RPMI7951 (cell line): ENCODE measurements around the gene HMGXB4. TPM values are rescaled to one million over a fixed set of nuclear protein-coding genes. Genes with fewer than 3 reads are reported as not detected.

Experiments
- DNase-seq: peaks from one replicate; pipeline ENCODE4 v3.0.0-alpha.2; 2012; ENCODE audit warnings: low read depth
- total RNA-seq: library from RNA; depleted of rRNA; stranded (reverse); fragments of >200 nt; shearing (Covaris generic); gene quantifications from 2 replicates; pipeline ENCODE4 v1.2.3, GENCODE V29; 2014

HMGXB4 gene
- total RNA-seq, 1 experiment from 2014 or later = 16.7 TPM

DNA sequence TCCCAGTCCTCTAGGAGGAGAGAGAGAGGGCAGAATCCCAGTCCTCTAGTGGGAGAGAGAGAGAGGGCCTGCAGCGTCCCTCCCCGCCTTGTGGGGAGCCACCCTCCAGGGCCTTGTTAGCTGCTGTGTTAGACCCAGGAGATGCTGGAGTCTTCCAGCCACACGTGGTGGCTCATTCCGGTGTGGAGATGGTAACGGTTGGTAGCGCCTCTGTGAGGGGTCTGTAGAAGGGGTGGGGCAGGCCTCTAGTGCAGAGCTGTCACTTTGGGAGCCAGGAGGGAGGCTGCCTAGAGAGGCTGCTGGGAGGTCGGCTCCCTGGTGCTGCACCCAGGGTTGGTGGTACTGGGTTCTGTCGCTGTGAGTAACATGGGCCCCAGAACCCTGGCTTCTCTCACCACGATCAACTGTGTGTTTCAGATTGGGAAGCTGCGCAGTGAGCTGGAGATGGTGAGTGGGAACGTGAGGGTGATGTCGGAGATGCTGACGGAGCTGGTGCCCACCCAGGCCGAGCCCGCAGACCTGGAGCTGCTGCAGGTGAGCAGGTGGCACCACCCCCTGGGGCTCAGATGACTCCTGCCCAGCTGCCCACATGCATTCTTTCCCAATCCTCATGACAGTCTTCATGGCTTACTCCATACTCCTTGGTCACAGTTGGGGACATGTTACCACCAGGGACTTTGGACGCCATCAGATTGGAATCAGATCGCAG, 69.7 kb downstream of the HMGXB4 start:
- DNase-seq = no peak

DNA sequence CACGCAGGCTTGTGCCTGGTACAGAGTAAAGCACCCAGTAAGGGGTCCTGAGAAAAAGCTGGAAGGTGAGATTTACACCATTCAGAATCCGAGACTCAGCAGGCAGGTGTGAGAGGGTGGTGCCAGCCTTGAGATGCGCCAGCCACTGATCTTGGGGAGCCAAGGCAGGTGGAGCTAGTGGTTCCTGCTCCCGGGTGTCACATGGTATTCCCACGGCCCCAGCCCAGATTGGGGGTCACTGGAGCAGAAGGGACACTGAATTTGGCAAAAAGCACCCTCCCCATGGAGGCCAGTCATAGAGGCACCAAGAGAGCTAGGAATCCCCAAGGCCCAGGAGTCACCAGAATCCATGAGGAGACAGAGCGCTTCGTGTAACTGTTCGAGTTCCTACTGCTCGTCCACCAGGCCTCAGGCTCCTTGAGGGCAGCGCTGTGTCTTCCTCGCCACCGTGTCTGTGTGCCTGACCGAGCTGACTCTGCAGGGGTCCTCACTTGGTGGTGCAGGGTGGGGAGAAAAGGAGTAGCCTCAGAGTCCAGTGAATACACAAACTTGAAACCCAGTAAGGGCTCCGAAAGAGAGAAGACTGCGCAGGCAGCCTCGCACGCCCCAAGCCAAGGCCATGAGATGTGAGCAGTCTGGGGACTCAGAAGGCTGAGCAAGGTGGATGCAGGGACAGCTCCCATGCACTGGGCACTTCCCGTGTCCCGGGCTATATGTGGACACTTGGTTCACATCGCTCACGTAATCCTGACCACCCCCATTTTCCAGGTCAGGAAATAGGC, 70.6 kb downstream of the HMGXB4 start:
- no peak for DNase-seq

DNA sequence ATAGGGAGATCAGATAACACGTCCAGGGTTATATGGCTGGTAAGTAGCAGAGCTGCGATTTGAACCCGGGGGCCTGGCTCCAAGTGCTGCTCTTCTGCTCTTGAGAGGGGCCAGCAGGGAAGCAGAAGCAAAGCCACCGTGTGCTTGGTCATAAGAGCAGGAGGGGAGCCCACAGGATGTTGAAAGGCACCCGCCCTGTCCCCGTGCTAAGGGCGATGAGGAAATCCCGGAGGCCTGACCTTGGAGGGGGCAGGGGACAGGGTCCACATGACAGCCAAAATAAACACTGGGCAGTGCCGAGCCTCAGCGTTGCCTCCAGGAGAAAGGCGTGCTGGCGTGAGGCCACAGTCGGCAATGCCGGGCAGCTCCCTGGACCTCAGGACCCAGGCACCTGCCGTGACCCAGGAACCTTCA, 71.2 kb downstream of the HMGXB4 start:
- DNase-seq = no peak

DNA sequence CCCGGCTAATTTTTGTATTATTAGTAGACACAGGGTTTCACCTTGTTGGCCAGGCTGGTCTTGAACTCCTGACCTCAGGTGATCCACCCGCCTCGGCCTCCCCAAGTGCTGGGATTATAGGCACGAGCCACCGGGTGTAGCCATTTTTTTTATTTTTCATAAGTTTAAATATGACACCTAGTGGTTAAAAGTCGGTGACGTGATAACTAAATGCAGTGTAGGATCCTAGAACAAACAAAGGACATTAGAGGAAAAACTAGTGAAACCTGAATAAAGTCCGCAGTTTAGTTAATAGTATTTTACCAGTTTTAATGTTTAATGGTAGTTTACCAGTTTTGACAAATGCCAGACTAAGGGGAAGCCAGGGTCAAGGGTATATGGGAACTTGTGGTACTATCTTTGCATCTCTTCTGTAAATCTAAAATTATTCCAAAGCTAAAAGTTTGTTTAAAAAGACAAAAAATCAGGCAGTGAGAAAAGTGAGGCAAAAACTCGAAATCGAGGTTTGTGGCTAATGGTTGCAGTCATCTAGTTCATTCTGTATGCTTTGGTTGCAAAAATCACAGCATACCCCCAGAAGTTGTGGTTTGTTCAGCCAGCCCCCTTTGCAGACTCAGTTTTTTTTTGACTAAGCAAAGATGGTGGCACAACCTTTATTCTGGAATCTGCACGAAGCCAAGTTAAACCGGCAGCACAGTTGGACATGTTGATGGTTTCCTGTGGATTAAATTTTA, 72.0 kb downstream of the HMGXB4 start:
- no peak for DNase-seq

DNA sequence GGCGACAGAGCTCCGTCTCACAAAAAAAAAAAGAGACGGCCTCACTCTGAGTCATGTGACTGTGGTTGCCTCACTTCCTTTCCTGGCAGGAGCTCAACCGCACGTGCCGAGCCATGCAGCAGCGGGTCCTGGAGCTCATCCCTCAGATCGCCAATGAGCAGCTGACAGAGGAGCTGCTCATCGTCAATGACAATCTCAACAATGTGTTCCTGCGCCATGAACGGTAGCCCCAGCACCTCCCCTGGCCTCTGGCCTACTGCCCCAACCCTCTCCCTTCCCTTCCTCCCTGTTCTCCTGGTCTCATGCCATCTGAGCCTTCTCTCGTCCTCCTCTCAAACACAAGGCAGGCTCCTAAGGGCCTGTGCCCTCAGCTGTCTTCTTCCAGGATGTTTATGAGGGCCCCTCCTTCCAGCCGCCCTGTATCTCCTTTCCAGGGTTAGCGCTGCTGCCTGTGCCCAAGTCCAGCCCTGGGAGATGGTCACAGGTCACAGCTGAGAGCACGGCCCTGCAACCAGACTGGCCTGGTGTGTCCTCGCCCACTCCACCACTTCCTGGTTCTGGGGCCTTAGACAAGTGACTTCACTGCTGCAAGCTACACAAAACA, 73.1 kb downstream of the HMGXB4 start:
- DNase-seq = peak; percentile 74

DNA sequence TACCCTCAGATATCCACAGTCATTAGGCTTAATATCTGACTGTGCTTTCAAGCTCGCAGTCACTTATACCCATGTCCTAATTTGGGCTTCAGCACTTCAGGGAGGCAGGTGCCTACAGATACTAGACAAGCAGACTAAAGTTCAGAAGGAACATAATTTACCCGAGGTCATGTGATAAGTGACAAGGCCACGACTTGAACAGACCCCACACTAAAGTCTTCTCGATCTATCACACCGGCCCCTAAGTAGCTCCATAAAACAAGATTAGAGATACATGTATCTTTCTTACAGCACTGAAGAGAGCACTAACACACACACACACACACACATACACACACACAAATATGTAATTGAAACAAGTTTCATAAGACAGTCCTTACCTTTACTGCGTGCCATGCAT, 75.0 kb downstream of the HMGXB4 start:
- DNase-seq = no peak

DNA sequence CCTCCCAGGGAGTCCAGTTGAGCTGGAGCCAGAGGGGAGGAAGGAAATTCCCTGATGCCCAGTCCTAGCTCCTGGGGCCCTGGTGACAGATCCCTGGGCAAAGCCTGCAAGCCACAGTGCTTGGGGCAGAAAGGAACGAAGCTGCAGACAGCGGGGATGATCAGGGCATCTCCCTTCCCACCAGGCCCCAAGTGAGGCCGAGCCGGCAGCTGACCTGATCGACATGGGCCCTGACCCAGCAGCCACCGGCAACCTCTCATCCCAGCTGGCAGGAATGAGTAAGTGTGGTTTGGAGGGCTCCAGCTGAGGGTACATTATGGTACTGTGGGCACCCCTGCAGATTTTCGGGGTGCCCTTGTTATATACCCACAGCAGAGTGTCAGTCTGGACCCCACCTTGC, 75.9 kb downstream of the HMGXB4 start:
- DNase-seq = no peak

DNA sequence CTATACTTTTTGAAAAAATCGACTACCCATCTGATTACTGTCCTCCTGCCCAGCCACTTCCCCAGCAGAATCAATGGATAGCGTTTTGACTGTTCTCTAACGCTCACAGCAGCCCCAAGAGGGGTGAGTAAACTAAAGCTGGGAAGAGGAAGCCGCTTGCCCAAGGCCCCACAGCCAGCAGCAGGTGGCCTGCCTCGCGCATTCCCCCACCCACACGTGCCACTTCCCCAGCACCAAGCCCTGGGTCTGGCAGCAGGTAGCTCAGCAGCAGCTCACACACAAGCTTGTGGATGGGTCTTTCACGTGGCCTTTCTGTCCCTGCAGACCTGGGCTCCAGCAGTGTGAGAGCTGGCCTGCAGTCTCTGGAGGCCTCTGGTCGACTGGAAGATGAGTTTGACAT, 76.7 kb downstream of the HMGXB4 start:
- no peak for DNase-seq

DNA sequence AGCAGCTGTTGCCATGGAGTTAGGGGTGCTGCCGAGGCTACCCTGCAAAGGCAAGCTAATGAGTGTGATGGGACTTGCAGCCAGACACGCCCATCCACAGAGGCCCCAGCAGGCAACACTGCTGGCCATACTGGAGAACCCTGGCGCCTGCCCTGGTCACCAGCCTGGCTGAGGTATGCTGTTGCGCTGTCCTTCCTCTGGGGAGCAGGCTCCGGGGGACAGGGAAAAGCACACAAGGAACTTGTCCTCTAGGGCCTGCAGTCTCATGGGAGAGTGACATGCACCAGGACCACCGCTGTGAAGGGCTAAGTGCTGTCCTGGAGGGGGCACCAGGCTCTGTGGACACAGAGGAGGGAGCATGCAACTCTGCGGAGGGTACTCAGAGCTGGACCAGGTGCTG, 78.2 kb downstream of the HMGXB4 start:
- no peak for DNase-seq

DNA sequence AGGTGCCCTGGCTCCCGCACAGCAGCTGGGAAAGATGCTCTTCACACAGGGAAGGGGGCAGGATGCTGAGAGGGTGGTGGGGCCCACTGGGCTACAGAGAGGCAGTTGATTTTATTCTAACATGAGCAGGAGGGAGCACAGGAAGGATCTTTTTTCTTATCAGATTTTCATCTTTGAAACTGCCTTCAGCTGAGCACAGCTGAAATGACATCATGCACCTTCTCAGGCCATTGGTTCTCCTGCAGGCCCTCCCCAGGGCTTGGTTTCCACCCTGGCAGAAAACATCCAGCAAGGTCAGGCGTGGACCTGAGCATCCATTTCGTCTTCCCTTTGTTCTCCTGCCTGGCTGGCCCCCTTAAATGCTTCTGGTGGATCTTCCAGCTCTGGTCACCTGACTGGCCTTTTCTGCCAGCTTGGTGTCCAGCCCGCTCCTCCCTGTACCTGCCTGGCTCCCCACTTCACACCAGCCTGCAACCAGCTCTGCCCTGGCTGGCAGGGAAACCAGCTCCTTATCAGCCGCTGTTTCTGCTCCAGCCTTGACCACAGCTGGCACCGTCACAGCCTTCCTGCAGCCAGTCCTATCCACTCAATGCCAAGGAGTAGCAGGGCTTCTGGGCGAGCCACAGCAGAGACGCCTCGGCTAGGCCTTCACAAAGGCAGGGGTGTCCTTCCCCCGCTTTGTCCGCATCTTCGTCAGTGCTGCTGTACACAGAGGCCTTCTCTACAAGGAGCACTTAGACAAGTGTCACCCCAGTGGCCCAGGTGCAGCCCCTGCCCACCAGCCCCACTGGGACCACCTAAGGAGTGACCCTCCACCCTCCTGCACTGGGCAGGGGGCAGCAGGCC, 78.9 kb downstream of the HMGXB4 start:
- DNase-seq = no peak

DNA sequence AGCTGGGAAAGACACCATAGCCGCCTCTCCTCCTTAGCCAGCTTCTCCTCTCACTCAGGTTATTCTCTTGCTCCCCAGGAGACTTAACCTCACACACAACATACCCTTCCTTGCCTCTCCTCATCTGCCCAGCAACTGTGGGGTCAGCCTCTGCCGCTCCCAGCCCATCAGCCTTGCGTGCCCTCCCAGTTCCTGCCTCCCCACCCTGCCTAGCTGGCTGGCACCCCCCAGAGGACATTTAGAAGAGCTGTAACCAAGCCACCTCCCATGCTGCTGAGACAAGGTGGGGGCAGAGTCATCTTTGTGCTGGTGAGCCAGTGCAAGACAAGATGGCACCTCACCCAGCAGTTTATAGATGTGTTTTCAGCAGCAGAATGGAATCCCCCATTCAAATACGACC, 80.6 kb downstream of the HMGXB4 start:
- DNase-seq = no peak

DNA sequence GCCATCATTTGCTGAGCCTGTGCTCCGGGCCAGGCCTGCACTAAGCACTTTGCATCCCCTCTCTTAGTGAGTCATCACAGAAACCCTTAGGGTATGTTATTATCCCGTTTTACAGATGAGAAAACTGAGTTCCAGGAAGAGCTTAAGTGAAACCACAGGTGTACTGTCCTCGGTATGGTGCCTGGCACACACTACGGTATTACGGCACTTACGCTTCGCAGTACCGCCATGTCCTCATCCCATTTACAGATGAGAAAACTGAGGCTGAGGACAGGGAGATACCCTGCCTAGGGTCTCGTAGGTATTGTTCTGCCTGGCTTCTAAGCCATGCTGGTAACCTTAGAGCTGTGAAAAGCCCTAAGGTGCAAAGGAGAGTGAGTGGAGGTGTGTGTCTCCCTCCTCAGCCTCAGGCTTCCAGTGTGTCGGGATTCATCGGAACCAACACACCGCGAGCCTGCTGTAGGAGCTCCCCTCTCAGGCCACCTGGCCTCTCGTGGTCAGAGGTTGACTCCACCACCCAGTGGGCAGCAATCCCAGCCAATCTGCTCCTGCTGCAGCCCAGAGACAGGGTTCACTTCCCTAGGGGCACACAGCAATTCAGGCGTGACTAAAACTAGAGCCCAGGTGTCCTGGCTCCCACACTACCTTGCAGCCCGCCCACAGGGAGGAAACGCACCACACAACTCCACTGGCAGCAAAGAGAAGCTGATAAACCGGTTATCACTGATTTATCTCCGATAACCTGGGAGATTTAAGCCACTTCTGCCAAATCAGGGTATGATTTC, 84.0 kb downstream of the HMGXB4 start:
- no peak for DNase-seq

DNA sequence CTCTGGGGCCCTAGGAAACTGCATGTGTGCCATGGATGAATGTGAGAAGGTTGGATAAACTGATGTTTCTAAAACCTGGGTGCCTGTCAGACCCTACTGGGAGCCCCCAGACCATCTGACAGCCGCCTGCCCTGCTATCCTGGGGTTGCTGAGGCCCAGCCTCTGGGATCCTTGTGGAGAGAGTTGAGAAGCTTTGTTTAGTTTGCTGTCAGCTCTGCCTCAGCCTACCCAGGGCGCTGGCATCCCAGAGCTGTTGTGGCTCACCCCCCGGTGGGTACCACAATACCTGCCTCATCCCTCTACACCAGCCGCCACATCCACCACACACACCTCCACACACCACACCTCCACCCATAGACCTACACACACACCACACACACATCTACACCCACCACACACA, 85.1 kb downstream of the HMGXB4 start:
- no peak for DNase-seq

DNA sequence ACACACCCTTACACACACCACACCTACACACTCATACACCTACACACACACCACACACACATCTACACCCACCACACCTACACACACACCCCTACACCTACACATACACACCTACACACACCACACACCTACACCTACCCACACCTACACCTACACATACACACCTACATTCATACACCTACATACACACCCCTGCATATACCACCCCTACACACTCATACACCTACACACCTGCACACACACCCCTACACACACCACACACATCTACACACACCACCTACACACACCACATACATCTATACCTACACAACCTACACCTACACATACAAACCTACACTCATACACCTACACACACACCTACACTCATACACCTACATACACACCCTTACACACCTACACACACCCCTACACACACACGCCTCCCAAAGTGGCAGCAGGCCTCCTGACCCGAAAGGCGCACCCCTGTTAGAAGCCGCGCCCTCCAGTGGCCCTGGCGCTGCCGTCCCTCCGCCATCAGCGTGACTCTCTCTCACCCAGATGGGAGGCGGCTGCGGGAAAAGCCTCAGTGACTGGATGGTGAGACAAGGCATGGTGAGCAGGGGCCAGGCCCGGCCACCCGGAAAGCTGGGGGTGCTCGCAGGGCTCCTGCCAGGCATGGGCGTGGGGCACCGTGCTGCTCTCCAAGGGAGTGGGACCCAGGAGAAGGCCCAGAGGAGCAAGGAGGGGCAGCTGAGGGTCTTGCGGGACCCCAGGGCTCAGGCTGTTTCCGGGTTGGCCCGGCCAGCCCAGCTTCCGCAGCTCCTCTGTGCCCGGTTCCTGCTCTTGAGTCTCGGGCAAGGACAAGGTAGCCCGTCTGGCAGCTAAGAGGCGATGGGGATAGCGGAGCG, 86.6 kb downstream of the HMGXB4 start:
- DNase-seq = no peak

DNA sequence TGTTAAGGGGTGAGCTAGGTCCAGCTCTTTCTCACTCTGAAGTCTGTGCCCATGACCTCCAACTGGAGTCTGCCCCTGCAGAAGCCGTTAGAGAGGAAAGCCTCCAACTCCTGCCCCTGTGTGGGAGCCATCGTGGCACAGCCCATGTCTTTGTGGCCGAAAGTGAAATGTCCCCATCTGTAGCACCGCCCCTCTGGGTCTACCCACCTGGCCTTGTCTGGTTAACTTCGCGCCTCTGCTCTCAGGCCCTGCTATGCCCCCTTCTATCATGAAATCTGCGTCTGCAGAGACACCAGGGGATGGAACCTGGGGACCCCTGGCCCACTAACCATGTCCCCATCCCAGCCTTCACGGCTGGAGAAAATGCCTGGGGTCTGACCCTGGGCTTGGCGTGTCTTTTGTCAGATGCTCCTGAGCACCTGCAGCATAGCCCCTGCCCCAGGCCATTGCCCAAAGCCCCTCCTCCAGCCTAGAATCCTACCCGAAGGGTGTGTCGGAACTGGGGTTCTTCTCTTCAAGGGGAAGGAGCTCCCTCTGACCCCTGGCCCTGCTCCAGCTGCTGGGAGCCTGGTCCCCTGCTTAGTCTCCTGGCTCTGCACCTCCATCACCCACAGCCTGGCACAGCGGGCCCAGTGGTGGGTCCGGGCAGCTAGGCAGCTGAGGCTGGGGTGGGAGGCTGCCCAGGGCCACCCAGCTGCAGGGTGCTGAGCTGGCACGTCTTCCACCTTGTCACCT, 87.8 kb downstream of the HMGXB4 start:
- no peak for DNase-seq
